ENCODE data around the gene CES3.

GRCh38 chr16:67006930-67007658, 46.0 kb downstream of the CES3 start:
- no peak for TF ChIP-seq CTCF (IDR thresholded peaks at IDR 0.05)
- no peak for TF ChIP-seq POLR2A (IDR thresholded peaks at IDR 0.05)
